Measurements from ENCODE around the gene NTF3.

Gene NTF3

GRCh38 chr12:5384015-5384414 is 47.9 kb upstream of the NTF3 start (continued):
- TF ChIP-seq, protein P1, sequence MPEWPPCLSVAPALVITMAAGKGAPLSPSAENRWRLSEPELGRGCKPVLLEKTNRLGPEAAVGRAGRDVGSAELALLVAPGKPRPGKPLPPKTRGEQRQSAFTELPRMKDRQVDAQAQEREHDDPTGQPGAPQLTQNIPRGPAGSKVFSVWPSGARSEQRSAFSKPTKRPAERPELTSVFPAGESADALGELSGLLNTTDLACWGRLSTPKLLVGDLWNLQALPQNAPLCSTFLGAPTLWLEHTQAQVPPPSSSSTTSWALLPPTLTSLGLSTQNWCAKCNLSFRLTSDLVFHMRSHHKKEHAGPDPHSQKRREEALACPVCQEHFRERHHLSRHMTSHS (tag by site-specific recombination; IDR thresholded peaks at IDR 0.05) = no peak
- no peak for TF ChIP-seq ZBTB17 (tag by site-specific recombination; IDR thresholded peaks at IDR 0.05)
- TF ChIP-seq, protein P2, sequence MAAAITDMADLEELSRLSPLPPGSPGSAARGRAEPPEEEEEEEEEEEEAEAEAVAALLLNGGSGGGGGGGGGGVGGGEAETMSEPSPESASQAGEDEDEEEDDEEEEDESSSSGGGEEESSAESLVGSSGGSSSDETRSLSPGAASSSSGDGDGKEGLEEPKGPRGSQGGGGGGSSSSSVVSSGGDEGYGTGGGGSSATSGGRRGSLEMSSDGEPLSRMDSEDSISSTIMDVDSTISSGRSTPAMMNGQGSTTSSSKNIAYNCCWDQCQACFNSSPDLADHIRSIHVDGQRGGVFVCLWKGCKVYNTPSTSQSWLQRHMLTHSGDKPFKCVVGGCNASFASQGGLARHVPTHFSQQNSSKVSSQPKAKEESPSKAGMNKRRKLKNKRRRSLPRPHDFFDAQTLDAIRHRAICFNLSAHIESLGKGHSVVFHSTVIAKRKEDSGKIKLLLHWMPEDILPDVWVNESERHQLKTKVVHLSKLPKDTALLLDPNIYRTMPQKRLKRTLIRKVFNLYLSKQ (tag by site-specific recombination; IDR thresholded peaks at IDR 0.05; ENCODE audit: borderline replicate concordance) = no peak

- Histone ChIP-seq H3K9me3 (ENCODE audit: control insufficient read depth, insufficient read depth, low read depth, low read length) (no peaks in the 10 kb centered on the region), H3K27ac (ENCODE audit: extremely low read depth, low read depth, low read length) (no peak overlapping the region), H3K4me1 (ENCODE audit: control insufficient read depth, insufficient read depth, low read length) (no peaks in the 10 kb centered on the region), H3K4me3 (ENCODE audit: low read depth, low read length) (no peak overlapping the region), H3K36me3 (ENCODE audit: control insufficient read depth in 2 of 2, insufficient read depth in 1 of 2, low read length in 2 of 2) (no peaks in the 10 kb centered on the region)
- TF ChIP-seq ZNF404 (tag by site-specific recombination; IDR thresholded peaks at IDR 0.05) = no peak
- no peak for TF ChIP-seq PRDM4 (tag by site-specific recombination; IDR thresholded peaks at IDR 0.05)
- no peak for TF ChIP-seq KLF8 (tag by site-specific recombination; IDR thresholded peaks at IDR 0.05)
- TF ChIP-seq ZNF660 (tag by site-specific recombination; IDR thresholded peaks at IDR 0.05) = no peak
- no peak for TF ChIP-seq ZNF692 (tag by site-specific recombination; IDR thresholded peaks at IDR 0.05)
- TF ChIP-seq ZNF266 (tag by site-specific recombination; IDR thresholded peaks at IDR 0.05; ENCODE audit: low read depth) = no peak
- POLR2A ChIA-PET = no interaction called here
- CTCF ChIA-PET = no interaction called here
Observed at GRCh38 chr12:5388581-5389535, 43.0 kb upstream of the NTF3 start.

- CTCF ChIA-PET = no interaction called here
Observed at GRCh38 chr12:5390174-5390799, 41.6 kb upstream of the NTF3 start.

DNA sequence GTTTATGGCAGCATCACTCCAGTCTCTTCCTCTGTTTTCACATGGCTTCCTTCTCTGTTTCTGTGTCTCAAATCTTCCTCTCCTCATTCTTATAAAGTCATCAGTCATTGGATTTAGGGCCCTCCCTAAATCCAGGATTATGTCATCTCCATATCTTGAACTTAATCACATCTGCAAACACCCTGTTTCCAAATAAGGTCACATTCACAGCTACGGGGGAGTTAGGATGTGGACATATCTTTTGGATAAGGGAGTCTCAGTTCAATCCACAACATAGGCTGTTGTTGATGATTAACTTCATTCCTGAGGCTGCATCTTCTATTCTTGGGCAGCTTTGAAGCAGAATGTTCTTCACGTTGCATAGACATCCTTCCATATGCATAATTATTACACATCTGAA is 40.3 kb upstream of the NTF3 start:
- H3K27ac ChIP-seq (ENCODE audit: extremely low read depth, low read depth, low read length) = no peak overlapping the region
- TF ChIP-seq YY2 (tag by site-specific recombination; IDR thresholded peaks at IDR 0.05) (no peak), ZNF132 (tag by site-specific recombination; IDR thresholded peaks at IDR 0.05; ENCODE audit: borderline replicate concordance) (no peak), ZNF629 (tag by site-specific recombination; IDR thresholded peaks at IDR 0.05) (peak; percentile 54), WT1 (tag by site-specific recombination; IDR thresholded peaks at IDR 0.05) (peak; percentile 86), ZNF366 (tag by site-specific recombination; conservative IDR thresholded peaks at IDR 0.05) (peak; percentile 30; the same call in 1 of the 2 replicates)
- TF ChIP-seq, protein P3, sequence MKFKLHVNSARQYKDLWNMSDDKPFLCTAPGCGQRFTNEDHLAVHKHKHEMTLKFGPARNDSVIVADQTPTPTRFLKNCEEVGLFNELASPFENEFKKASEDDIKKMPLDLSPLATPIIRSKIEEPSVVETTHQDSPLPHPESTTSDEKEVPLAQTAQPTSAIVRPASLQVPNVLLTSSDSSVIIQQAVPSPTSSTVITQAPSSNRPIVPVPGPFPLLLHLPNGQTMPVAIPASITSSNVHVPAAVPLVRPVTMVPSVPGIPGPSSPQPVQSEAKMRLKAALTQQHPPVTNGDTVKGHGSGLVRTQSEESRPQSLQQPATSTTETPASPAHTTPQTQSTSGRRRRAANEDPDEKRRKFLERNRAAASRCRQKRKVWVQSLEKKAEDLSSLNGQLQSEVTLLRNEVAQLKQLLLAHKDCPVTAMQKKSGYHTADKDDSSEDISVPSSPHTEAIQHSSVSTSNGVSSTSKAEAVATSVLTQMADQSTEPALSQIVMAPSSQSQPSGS (tag by site-specific recombination; IDR thresholded peaks at IDR 0.05; ENCODE audit: low read depth) = peak; percentile 75; the same call in 1 of the 2 replicates
- H3K4me1 ChIP-seq (ENCODE audit: control insufficient read depth, insufficient read depth, low read length) = no peaks in the 10 kb centered on the region
- POLR2A ChIA-PET = no interaction called here
- no peaks in the 10 kb centered on the region for H3K36me3 ChIP-seq (ENCODE audit: control insufficient read depth in 2 of 2, insufficient read depth in 1 of 2, low read length in 2 of 2)
- no peaks in the 10 kb centered on the region for H3K9me3 ChIP-seq (ENCODE audit: control insufficient read depth, insufficient read depth, low read depth, low read length)
- CTCF ChIA-PET = interaction anchor here (1.6 kb wide), 1 partner anchor 37 kb away, joined by 5 read pairs; no protein-coding TSS in a partner anchor
- no peak overlapping the region for H3K4me3 ChIP-seq (ENCODE audit: low read depth, low read length)

More at GRCh38 chr12:5390174-5390799, 41.6 kb upstream of the NTF3 start:
- Histone ChIP-seq H3K4me1 (ENCODE audit: control insufficient read depth, insufficient read depth, low read length) (no peaks in the 10 kb centered on the region), H3K9me3 (ENCODE audit: control insufficient read depth, insufficient read depth, low read depth, low read length) (no peaks in the 10 kb centered on the region), H3K36me3 (ENCODE audit: control insufficient read depth in 2 of 2, insufficient read depth in 1 of 2, low read length in 2 of 2) (no peaks in the 10 kb centered on the region), H3K27ac (ENCODE audit: extremely low read depth, low read depth, low read length) (no peak overlapping the region), H3K4me3 (ENCODE audit: low read depth, low read length) (no peak overlapping the region)
- no peak for TF ChIP-seq ZNF558 (tag by site-specific recombination; IDR thresholded peaks at IDR 0.05)
- POLR2A ChIA-PET = no interaction called here
